Stimulated activated CD4-positive, alpha-beta T cell treated with anti-CD3 and anti-CD28 coated beads, Interleukin-1b, Interleukin-23, amount 100 ng/mL, for 1 hour (primary cell): ENCODE data around the gene NINL.

ENCODE experiments used
- DNase-seq, 2 donors: peaks; one replicate each; pipeline ENCODE4 v3.0.0-alpha.2; 2020; ENCODE audit warnings: low read depth in 2 of 2

NINL gene

GRCh38 chr20:25418776-25419175, 166.6 kb downstream of the NINL start:
- DNase-seq = no peak

DNA sequence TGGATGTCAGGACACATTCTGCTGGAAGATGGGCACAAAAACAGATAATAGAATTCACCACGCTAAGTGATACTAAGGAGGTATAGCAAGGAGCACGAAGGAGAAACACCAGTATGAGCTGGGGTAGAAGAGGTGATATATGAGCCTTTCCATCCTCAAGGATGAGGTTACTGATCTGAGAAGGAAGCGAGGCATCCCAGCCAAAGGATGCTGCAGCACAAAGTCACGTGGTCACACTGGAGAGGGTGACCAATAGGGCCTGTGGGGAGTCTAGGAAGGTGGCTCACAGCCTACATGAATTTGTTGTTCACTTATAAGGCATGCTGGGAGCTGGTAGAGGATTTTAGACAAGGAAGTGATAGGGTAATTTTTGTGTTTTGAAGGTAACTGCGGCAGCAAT, 176.4 kb downstream of the NINL start:
- no peak for DNase-seq

DNA sequence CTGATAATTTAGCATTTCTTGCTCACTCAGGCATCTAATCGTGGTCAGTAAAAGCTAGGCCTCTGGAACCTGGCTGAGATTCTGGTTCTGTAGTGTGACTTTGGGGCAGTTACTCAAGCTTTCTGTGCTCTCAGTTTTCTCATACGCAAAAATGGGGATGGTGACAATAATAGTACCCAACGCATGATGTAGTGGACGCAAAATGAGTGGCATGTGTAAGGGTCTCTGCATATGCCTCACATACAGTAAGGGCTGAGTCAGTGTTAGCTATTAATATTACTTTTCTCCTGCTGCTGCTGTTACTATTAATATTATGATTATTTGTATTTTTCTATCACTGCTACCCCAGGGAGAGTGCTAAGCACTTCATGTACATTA, 177.2 kb downstream of the NINL start:
- no peak for DNase-seq

DNA sequence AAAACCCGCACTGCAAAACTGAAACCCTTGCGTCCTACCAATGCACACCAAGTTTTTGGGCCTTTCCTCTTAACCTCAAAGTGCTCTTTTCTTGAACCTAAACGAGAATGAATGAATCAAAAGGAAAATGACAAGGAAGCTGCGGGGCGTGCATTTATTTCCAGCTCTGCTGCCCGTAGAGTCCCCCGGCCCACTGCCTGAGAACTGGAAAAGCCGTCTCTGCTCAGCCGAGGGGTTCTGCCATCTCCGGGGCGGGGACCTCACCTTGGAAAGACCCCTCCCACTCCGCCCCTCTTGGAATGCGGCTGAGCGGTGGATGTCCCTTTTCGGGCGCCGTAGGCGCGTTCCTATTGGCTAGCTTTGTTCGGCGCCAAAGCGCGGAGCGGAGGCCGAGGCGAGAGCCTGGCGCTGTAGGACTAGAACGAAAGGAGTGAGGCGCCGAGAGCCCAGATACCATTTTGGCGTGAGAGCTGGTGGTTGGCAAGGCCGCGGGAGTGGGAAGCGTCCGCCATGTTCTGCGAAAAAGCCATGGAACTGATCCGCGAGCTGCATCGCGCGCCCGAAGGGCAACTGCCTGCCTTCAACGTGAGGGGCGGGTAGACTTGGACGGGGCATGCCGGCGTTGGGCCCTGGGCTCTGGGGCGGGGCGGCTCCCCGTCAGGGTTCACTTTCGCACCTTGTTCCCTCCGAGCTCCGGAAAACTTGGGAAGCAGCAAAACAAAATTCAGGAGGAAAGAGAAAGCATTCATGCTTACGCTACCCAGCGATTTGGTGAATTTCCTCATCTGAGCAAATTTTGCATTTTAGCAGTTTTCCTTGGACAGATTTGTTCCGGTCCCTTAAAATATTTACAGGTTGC, 177.8 kb downstream of the NINL start, which contains the start of gene GINS1:
Gene GINS1, plus strand, starts transcription at position 363 of the 859 bp plus-strand sequence. Its CDS starts 148 bp downstream, at position 511.
- DNase-seq = peak; percentile 21 to 61
